PC-3 (cell line): Measurements from ENCODE around the gene FLNB.

Source experiments
- CTCF ChIP-seq: fragments of 300-600 bp; sonication (generic); conservative IDR thresholded peaks from 2 replicates; pipeline ENCODE4 v1.5.1; 2017; ENCODE audit warnings: antibody characterized with exemption, low read depth, mild to moderate bottlenecking, low read length
- EZH2 ChIP-seq: fragments of 300-600 bp; sonication (generic); IDR thresholded peaks from one replicate; pipeline ENCODE4 v1.6.1; 2017; ENCODE audit warnings: antibody characterized with exemption, mild to moderate bottlenecking, low read length; ENCODE audit not compliant: unreplicated experiment
- EZH2phosphoT487 ChIP-seq: fragments of 300-600 bp; sonication (generic); IDR thresholded peaks from 2 replicates; pipeline ENCODE4 v1.6.1; 2018; ENCODE audit warnings: mild to moderate bottlenecking, antibody characterized with exemption, low read length, borderline replicate concordance

GRCh38 chr3:58101499-58102389 is 93.5 kb downstream of the FLNB start:
- no peak for TF ChIP-seq CTCF
- TF ChIP-seq EZH2: no peak
- TF ChIP-seq EZH2phosphoT487: no peak
